Transverse colon (tissue), 4 donors: ENCODE results near the gene STK39.

ENCODE experiments used
- EP300 ChIP-seq: sonication (generic); formaldehyde crosslinking; IDR thresholded peaks from one replicate; pipeline ENCODE4 v1.6.1; 2017; ENCODE audit warnings: antibody characterized with exemption, low read depth
- POLR2A ChIP-seq: fragments of 450-650 bp; IDR thresholded peaks from one replicate; pipeline ENCODE4 v1.6.1; 2016; ENCODE audit warnings: antibody characterized with exemption, mild to moderate bottlenecking, moderate library complexity
- POLR2AphosphoS5 ChIP-seq, 3 donors: sonication (generic); formaldehyde crosslinking; IDR thresholded peaks; one replicate each; pipeline ENCODE4 v1.6.1; 2016; ENCODE audit warnings: antibody characterized with exemption in 3 of 3
- TF ChIP-seq, protein P1 (sequence below), 5 experiments: fragments of 200-600 bp in 3 of 5; fragments of 450-650 bp in 2 of 5; sonication (generic) in 3 of 5; IDR thresholded peaks; 1 replicate in 2 of 5; 2 replicates in 3 of 5; pipeline ENCODE4 v1.5.1; 2016 to 2017; ENCODE audit warnings: antibody characterized with exemption in 5 of 5, inconsistent platforms in 3 of 5, mild to moderate bottlenecking in 2 of 5, moderate library complexity in 1 of 5

DNA sequence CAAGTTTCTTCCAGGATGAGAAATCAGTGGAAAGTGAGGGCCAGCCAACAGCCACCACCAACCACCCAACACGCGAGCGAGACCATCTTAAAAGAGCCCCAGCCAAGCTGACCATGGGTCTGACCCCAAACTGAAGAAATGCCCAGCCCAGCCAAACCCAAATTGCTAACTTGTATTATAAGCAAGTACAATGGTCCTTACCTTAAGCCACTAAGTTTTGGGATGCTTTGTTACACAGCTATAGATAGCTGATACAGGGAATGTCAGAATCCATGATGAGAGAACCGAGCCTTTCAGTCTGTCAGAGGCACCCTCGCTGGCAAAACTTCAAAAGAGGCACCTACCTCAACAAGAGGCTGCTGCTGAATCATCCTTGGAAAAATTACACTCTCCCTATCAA is 17.0 kb downstream of the STK39 start:
- TF ChIP-seq POLR2A (no peak), EP300 (no peak), POLR2AphosphoS5 (IDR thresholded peaks at IDR 0.05) (no peak)
- TF ChIP-seq, protein P1, sequence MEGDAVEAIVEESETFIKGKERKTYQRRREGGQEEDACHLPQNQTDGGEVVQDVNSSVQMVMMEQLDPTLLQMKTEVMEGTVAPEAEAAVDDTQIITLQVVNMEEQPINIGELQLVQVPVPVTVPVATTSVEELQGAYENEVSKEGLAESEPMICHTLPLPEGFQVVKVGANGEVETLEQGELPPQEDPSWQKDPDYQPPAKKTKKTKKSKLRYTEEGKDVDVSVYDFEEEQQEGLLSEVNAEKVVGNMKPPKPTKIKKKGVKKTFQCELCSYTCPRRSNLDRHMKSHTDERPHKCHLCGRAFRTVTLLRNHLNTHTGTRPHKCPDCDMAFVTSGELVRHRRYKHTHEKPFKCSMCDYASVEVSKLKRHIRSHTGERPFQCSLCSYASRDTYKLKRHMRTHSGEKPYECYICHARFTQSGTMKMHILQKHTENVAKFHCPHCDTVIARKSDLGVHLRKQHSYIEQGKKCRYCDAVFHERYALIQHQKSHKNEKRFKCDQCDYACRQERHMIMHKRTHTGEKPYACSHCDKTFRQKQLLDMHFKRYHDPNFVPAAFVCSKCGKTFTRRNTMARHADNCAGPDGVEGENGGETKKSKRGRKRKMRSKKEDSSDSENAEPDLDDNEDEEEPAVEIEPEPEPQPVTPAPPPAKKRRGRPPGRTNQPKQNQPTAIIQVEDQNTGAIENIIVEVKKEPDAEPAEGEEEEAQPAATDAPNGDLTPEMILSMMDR (IDR thresholded peaks at IDR 0.05), result no peak
